ENCODE data around the gene ATOSB.

Gene ATOSB

GRCh38 chr9:35054871-35055644 is 60.6 kb downstream of the ATOSB start:
- no peak for DNase-seq

GRCh38 chr9:35054185-35054835 is 61.4 kb downstream of the ATOSB start:
- DNase-seq, result no peak

Measured in amygdala (tissue), 56 donors.